Stimulated activated effector memory CD8-positive, alpha-beta T cell treated with anti-CD3 and anti-CD28 coated beads, Interleukin-12 subunit alpha, Interleukin-12 subunit beta, amount 100 ng/mL, for 72 hours (primary cell): Measurements from ENCODE around the gene USH1C.

Source experiments
- ATAC-seq: fragments of 150-1000 bp; cut with Tn5 transposase; 2 replicates; pipeline ENCODE4 v1.10.0; 2021
- DNase-seq, 2 donors: peaks; one replicate each; pipeline ENCODE4 v3.0.0; 2021 to 2022; ENCODE audit warnings: low spot score in 2 of 2
- H3K27ac Mint-ChIP-seq: one replicate; pipeline ENCODE4 v1.8.0; 2022; ENCODE audit warnings: mild to moderate bottlenecking, mixed read lengths
- H3K36me3 Mint-ChIP-seq: one replicate; pipeline ENCODE4 v1.8.0; 2022; ENCODE audit warnings: mild to moderate bottlenecking, mixed read lengths
- H3K4me1 Mint-ChIP-seq: one replicate; pipeline ENCODE4 v1.8.0; 2022; ENCODE audit warnings: mixed read lengths
- H3K4me3 Mint-ChIP-seq: one replicate; pipeline ENCODE4 v1.8.0; 2022; ENCODE audit warnings: mild to moderate bottlenecking, mixed read lengths
- H3K9me3 Mint-ChIP-seq: one replicate; pipeline ENCODE4 v1.8.0; 2022; ENCODE audit warnings: mixed read lengths

Gene USH1C

DNA sequence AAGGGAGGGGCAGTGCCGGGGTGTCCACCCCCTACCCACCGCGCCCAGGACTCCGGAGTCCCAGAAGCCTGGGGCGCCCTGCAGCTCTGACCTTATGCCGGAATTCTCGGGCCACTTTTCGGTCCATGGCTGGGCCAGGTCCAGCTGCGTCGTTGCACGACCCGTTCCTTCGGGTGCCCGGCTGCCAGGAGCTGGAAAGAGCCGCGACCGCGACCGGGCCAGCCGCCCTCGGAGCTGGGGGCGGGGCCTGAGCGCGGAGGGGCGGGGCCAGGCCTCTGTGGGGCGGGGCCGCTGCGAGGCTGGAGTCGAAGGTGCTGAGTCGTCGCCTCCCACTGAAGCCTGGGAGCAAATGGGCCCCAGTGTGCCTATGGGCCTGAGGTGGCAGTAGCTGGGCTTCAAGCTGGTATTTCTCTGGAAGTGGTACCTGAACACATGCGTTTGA, at the start of gene USH1C:
Gene USH1C, minus strand, starts transcription at position 236 of the 442 bp plus-strand sequence. Its CDS starts 109 bp downstream, at position 127.
- peak; percentile 44 for ATAC-seq
- H3K9me3 Mint-ChIP-seq = no peaks in the 10 kb centered on the region
- no peaks in the 10 kb centered on the region for H3K36me3 Mint-ChIP-seq
- H3K4me1 Mint-ChIP-seq = peaks cover 12% of the 10 kb centered on the region
- H3K4me3 Mint-ChIP-seq = peak within 1 kb of the TSS; percentile 1
- peak in 1 of 2 donors; percentile 20 for DNase-seq
- no peak within 1 kb of the TSS for H3K27ac Mint-ChIP-seq

DNA sequence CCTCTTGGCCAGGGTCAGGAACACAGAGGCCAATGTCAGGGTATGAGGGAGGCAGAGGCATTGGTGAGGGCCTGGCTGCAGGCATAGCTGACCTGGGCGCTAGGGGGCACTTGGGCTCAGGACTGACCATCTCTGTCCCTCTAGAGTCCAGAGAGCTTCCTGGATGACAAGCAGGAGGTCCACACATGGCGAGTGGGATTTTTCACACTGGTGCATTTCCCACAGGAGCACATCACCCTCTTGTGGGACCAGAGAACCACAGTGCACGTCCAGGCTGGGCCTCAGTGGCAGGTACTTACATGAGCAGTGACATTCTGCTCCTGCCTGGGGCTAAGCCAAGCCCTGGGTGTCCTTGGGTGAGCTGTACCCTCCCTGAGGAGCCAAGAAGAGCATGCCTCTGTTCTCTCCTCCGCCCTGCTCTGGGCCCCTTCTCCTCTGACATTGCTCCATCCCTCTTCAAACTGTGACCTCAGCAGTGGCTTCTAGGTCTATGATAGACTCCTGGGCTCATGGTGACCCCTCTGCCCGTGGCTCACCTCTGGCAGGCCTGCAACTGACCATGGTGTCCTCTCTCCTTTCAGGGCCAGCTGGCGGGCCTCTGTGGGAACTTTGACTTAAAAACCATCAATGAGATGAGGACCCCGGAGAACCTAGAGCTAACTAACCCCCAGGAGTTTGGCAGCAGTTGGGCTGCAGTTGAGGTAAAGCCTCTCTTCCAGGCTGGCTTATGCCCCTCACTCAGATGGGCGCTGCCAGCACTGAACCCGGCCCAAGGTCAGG, 49.4 kb upstream of the USH1C start:
- Mint-ChIP-seq H3K27ac (no peak overlapping the region), H3K4me3 (no peak overlapping the region), H3K4me1 (no peaks in the 10 kb centered on the region), H3K9me3 (no peaks in the 10 kb centered on the region), H3K36me3 (no peaks in the 10 kb centered on the region)
- ATAC-seq (no peak), DNase-seq (no peak)

DNA sequence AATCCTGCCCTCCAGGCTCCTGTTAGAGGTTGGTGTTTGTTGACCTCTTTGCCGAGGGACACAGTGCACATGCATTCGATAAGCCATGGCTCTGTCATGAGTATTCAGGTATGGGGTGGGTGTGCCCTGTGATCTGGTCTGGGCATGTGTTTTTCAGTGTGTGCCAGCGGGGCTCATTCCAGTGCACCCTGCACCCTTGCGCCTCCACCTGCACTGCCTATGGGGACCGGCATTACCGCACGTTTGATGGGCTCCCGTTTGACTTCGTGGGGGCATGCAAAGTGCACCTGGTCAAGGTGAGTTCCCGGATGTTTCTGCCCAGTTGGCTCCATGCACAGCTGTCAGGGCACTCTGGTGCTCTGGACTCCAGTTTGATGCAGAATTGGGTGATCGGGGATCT, 47.1 kb upstream of the USH1C start:
- DNase-seq = no peak
- no peak for ATAC-seq
- no peaks in the 10 kb centered on the region for H3K36me3 Mint-ChIP-seq
- no peak overlapping the region for H3K27ac Mint-ChIP-seq
- H3K4me3 Mint-ChIP-seq = no peak overlapping the region
- H3K4me1 Mint-ChIP-seq = no peaks in the 10 kb centered on the region
- no peaks in the 10 kb centered on the region for H3K9me3 Mint-ChIP-seq

DNA sequence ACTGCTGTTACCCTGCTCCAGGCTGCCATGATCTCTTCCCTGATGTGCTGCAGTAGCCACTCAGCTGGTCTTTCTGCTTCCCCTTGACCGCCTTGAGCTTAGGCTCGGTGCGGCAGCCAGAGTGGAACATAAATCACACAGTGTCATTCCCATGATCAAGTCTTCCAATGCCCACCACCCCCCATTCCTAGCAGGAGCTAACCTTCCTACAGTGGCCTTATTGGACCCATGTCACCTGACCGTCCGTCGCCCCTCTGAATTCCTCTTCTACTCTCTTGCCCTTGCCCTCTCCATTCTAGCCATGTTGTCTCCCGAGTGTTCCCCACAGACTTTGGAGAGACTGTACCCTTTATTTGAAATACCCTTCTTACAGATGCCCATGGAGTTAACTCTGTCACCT, 46.2 kb upstream of the USH1C start:
- Mint-ChIP-seq H3K4me1 (no peaks in the 10 kb centered on the region), H3K36me3 (no peaks in the 10 kb centered on the region), H3K27ac (no peak overlapping the region), H3K9me3 (no peaks in the 10 kb centered on the region), H3K4me3 (no peak overlapping the region)
- DNase-seq (no peak), ATAC-seq (no peak)

DNA sequence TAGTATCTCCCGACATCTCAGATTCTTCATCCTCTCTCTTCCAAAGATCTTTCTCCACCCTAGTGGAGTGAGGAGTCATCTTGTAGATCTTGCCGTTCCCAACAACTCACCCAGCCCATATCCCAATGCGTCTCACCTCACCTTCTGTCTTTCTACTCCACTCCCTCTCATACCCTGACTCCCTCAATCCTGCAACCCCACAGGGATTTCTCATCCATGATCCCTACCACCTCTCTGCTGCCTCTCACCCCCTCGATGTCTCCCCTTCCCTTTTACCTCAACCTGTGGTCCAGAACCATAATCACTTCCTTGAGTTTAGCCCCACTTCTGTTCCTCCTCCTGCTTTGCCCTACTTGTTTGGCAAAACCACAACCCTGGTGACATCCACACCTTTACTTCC, 44.5 kb upstream of the USH1C start:
- Mint-ChIP-seq H3K27ac (no peak overlapping the region), H3K4me3 (no peak overlapping the region), H3K4me1 (no peaks in the 10 kb centered on the region), H3K36me3 (no peaks in the 10 kb centered on the region), H3K9me3 (no peaks in the 10 kb centered on the region)
- DNase-seq (no peak), ATAC-seq (no peak)

DNA sequence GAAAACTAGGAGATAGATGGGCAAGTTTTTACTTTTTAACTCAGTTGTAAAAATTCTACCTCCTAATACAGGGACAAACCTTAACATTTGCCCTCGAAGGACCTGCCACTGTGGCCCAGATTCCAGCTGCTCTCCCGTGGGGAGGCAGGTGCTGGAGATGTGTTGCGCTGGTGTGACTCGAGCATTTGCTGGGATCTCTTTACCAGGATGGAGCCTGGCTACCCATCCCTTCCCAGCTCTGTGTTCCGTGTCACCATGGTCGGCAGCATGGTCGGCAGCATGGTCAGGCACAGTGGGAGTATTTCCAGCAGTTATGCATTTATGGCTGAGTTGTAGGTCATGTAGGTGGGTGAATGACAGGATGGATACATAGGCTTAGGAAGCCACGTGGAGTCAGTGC, 44.0 kb upstream of the USH1C start:
- H3K4me1 Mint-ChIP-seq = no peaks in the 10 kb centered on the region
- DNase-seq (no peak), ATAC-seq (no peak)
- no peak overlapping the region for H3K27ac Mint-ChIP-seq
- H3K4me3 Mint-ChIP-seq = no peak overlapping the region
- H3K9me3 Mint-ChIP-seq = no peaks in the 10 kb centered on the region
- no peaks in the 10 kb centered on the region for H3K36me3 Mint-ChIP-seq

DNA sequence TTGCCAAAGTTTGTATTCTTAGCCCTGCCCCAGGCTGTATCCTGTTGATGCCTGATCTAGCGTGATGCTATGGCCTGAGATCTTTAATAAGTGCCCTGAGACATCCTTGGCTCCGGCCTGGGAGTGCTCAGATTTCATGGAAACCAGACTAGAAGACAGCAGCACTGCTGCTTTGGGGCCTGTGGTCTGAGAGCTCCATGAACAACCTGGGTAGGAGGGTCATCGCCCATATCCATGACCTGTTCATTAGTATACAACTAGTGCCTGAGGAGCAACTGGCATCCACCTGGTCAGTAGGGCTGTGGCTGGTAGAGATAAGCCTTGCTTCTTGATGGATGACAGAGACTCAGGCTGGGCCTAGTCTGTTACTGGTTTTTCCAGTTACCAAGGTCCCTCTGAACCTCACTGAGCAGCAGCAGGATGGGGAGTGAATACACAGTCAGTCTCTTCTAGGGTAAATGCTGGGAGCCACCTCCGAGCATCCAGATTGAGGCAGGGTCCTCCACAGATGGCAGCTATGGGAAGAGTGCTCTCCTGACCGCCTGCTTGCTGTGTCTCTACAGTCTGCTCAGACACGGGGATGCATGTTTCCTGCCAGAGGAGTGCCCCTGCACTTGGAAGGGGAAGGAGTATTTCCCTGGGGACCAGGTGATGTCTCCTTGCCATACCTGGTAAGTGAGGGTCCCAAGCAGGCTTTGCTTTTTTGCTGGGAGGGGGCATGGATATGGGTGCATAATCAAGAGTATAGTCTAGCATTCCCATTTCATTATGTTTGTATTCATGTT, 41.9 kb upstream of the USH1C start:
- DNase-seq = no peak
- Mint-ChIP-seq H3K36me3 (no peaks in the 10 kb centered on the region), H3K27ac (no peak overlapping the region), H3K4me3 (no peak overlapping the region), H3K4me1 (no peaks in the 10 kb centered on the region), H3K9me3 (no peaks in the 10 kb centered on the region)
- no peak for ATAC-seq

DNA sequence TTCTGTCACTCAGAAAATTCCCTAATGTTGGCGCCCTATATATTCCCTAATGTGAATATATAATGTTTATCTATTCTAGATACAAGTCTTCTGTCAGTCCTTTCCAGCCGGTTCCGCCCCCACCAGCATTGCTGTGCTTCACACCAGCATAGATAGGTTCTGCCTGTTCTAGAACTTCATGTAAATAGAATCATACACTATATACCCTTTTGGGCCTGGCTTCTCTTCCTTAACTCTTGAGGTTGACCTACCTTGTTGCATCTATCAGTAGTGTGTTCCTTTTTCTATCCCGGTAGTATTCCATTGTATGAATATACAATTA, 37.5 kb upstream of the USH1C start:
- H3K36me3 Mint-ChIP-seq = no peaks in the 10 kb centered on the region
- ATAC-seq (no peak), DNase-seq (no peak)
- no peaks in the 10 kb centered on the region for H3K9me3 Mint-ChIP-seq
- H3K4me3 Mint-ChIP-seq = no peak overlapping the region
- no peaks in the 10 kb centered on the region for H3K4me1 Mint-ChIP-seq
- H3K27ac Mint-ChIP-seq = no peak overlapping the region

DNA sequence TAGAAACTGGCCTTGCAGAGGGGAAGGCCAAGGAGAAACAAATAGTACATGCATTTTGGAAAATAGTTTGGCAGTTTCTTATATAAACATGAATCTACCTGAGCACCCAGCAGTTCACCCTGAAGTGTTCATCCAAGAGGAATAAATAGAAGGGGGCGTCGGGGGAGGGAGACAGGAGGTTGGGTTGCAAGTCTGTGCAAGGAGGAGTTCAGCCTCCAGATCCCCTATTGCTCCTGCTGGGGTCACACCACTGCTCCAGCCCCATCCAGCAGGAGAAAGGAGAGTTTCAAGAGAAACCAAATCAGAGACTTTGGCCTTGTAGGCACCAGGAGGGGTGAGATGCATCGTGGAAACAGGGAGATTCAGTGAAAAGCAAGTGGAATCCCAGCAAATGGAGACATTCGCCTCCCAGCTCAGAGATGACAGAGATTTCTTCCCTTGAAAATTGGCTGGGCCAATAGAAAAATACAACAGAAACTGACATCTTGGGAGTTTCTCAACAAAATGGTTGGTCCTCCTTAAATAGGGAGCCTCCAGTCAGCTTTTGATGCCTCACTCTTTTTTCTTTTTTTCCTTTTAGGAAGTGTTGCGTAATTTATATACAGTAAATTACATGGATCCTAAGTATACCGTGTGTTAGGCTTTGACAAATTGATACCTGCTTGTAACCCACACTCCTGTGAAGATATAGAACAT, 37.0 kb upstream of the USH1C start:
- no peak overlapping the region for H3K27ac Mint-ChIP-seq
- H3K36me3 Mint-ChIP-seq = no peaks in the 10 kb centered on the region
- ATAC-seq = no peak
- H3K9me3 Mint-ChIP-seq = no peaks in the 10 kb centered on the region
- no peak for DNase-seq
- H3K4me1 Mint-ChIP-seq = no peaks in the 10 kb centered on the region
- H3K4me3 Mint-ChIP-seq = no peak overlapping the region

DNA sequence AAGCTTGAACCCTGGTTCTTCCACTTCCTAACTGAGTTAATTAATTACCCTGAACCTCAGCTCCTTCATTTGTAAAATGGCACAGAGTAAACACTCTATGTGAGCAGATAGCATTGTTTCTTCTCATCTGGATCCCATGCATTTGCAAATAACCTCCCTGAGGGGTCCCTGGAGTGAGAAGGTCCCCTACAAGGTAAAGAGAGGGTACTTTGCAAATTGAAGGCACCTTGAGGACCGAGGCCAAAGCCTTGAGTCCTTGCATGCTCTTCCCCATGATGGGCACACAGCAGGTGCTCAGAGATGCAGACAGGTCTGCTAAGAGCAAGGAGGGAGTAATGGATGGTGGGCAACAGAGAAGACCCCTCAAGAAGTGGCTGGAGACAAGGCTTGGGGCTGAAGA, 36.1 kb upstream of the USH1C start:
- Mint-ChIP-seq H3K9me3 (no peaks in the 10 kb centered on the region), H3K4me3 (no peak overlapping the region), H3K27ac (no peak overlapping the region), H3K4me1 (no peaks in the 10 kb centered on the region), H3K36me3 (no peaks in the 10 kb centered on the region)
- ATAC-seq (no peak), DNase-seq (no peak)

DNA sequence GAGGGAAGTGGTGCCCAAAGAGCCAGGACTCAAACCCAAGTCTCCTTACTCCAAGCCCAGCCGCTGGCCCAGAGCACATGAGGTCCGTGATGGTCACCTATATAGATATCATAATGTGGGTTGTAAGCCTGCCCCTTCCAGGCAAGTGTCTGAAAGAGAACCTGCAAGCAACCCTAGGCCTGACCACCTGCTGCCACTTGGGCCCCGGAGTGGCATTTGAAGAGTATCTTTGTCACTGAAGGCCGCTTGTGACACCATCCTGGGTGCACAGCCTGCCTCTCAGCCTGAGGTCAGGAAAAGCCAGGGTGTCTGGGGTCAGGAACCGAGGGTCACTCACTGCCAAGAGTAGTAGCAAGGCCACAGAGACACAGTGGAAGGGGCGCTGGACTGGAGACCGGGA, 35.2 kb upstream of the USH1C start:
- Mint-ChIP-seq H3K36me3 (no peaks in the 10 kb centered on the region), H3K4me1 (no peaks in the 10 kb centered on the region), H3K4me3 (no peak overlapping the region), H3K9me3 (no peaks in the 10 kb centered on the region), H3K27ac (no peak overlapping the region)
- ATAC-seq (no peak), DNase-seq (no peak)

DNA sequence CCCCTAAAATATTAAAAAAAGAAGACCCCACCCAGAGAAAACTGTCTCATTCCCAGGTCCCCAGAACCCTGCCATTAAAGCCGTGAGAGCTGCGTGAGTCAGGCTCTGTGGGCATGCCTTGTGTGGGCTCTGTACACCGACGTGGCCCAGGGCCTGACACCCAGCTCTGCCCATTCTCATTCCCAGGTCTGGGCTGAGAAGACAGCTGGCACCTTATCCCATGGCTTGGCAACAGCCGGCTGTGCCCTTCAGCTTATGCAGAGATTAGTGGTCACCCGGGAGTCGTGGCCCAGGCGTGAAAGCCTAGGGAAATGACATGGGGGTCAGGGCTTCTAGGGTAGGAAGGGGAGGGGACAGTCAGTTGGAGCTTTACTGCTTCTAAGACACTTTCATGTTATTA, 34.7 kb upstream of the USH1C start:
- no peak for ATAC-seq

DNA sequence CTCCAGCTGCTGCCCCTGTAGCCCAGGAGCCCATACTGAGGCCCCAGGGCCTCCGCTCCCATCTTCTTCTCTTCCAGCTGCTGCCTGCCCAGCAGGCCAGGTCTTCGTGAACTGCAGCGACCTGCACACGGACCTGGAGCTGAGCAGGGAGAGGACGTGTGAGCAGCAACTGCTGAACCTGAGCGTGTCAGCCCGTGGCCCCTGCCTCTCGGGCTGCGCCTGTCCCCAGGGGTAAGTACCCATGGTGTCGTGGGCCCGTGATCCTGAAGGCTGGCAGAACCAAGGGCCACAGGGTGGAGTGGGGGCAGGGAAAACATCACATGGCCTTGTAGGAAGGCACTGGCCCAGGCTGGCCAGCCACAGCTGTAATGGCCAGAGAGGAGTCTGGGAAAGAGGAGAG, 34.1 kb upstream of the USH1C start:
- no peak for ATAC-seq
- Mint-ChIP-seq H3K4me1 (peaks cover 2% of the 10 kb centered on the region), H3K9me3 (no peaks in the 10 kb centered on the region), H3K27ac (no peak overlapping the region), H3K36me3 (no peaks in the 10 kb centered on the region), H3K4me3 (no peak overlapping the region)
- DNase-seq = no peak

More for the DNA sequence above, 34.7 kb upstream of the USH1C start:
- no peak overlapping the region for H3K4me3 Mint-ChIP-seq
- no peaks in the 10 kb centered on the region for H3K9me3 Mint-ChIP-seq
- no peak overlapping the region for H3K27ac Mint-ChIP-seq
- no peaks in the 10 kb centered on the region for H3K4me1 Mint-ChIP-seq
- no peaks in the 10 kb centered on the region for H3K36me3 Mint-ChIP-seq
- no peak for DNase-seq

DNA sequence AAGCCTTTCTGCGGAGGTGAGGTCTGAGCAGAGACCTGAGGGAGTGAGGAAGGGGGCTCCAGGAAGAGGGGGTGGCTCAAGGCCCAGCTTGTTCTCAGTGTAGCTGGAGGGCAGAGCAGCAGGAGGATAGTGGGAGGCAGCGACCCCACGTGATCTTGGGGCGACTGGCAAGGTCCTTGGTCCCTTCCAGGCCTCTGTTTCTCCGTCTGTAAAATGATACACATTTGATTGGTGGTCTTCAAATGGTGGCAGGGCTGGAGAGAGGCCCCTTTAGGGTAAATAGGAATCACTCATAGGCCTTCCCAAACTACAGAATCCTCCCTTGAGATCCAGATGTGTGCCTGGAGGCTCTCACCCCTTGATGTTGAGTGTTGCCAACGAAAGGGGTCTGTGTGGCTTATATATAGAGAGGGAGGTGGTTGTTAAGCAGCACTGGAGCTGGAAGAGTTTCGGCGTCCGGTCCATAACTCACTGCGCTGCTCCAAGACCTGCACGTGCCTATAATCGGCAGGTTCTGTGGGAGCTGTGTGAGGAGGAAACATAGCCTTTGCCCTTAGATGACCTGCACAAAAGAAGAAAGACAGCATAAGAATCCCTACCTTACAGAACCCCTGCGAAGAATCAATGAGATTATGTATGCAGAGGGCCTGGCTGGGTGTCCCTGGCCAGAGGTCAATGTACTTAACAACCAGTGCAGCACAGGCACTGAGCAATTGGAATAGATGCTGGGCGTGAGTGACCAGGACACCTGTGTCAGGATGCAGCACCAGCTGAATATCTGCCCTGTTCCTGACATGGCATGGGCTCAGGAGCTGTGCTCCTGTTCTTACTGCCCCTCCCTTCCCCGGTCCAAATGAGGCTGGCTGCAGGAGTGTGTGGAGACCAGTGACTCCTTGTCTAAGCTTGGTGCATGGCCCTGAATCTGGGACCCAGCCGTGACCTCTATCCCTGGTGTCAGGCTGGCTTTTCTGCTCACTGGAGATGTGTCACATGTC, 31.5 kb upstream of the USH1C start:
- Mint-ChIP-seq H3K36me3 (no peaks in the 10 kb centered on the region), H3K9me3 (no peaks in the 10 kb centered on the region), H3K4me1 (peaks cover 12% of the 10 kb centered on the region), H3K27ac (no peak overlapping the region), H3K4me3 (no peak overlapping the region)
- no peak for ATAC-seq
- DNase-seq = no peak
